ENCODE data around the gene PSMB3.
"Not testable (repeated sequence)": the region's sequence is repeated elsewhere in the genome, so short reads cannot be mapped to it uniquely, and the experiment has no call there.

The PSMB3 gene

DNA sequence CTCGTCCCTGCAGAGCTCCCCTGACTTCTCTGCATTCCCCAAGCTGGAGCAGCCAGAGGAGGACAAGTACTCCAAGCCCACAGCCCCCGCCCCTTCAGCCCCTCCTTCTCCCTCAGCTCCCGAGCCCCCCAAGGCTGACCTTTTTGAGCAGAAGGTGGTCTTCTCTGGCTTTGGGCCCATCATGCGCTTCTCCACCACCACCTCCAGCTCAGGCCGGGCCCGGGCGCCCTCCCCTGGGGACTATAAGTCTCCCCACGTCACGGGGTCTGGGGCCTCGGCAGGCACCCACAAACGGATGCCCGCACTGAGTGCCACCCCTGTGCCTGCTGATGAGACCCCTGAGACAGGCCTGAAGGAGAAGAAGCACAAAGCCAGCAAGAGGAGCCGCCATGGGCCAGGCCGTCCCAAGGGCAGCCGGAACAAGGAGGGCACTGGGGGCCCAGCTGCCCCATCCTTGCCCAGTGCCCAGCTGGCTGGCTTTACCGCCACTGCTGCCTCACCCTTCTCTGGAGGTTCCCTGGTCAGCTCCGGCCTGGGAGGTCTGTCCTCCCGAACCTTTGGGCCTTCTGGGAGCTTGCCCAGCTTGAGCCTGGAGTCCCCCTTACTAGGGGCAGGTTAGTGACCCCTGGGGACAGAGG is 36.1 kb upstream of the PSMB3 start:
- DNase-seq: no peak

DNA sequence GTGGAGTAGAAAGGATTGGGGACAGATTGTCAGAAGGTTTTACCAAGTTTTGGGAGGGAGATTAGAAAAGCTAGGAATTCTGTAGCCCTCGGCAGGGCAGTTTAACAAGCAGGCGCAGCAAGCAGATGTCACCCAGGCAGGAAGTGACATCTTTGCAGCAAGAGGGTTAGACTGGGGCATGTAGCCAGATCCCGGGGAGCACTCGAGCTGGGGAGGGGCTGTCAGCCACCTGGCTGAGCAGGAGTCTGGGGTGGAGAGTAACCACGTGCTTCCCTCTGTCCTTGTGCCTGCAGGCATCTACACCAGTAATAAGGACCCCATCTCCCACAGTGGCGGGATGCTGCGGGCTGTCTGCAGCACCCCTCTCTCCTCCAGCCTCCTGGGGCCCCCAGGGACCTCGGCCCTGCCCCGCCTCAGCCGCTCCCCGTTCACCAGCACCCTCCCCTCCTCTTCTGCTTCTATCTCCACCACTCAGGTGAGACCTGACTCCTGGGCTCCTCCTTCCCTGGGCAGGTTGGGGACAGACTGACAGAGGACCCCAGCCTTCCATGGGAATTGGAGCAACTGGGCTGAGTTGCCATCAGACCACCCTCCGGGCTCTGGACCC is 35.3 kb upstream of the PSMB3 start:
- DNase-seq: no peak

DNA sequence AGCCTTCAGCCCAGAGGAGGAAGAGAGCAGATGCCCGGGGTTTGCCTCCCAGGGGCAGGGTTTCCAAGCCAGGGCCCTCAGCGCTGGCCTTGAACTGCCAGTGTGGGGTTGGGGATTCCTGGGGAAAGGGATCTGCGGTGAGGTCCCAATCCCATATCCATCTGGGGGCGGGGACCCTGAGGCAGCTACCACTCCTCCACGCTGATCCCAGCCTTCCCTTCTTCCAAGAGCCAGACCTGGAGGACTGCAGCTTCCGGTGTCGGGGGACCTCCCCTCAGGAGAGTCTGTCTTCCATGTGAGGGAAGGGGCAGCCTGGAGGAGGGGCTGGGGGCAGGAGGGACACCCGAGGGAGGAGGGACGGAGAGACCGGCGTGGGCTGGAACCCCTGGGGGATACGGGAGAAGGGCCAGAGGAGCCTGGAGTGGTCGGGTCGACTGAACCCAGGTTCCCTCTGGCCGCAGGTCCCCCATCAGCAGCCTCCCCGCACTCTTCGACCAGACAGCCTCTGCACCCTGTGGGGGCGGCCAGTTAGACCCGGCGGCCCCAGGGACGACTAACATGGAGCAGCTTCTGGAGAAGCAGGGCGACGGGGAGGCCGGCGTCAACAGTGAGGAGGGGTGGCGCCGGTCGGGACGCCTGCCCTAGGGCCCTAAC is 33.1 kb upstream of the PSMB3 start:
- DNase-seq: no peak

GRCh38 chr17:38719943-38720641 is 32.4 kb upstream of the PSMB3 start:
- DNase-seq: no peak

DNA sequence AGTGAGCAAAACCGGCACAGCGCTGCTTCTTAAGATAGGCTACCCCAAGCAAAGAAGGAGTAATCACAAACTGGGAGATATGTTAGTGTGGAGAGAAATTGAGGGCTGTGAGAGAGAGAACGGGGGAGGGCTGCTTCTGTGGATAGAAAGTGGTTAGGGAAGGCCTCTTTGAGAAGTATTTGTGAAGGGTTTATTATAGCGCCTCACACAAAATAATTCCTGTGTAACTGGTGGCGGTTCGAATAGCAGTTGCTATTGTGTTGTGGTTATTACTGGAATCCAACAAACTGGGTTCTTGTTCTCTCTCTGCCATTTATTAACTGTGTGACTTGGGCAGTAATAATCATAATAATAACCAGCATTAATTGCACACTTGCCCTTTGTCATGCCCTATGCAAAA is 31.6 kb upstream of the PSMB3 start:
- no peak for DNase-seq

GRCh38 chr17:38721802-38722201 is 30.7 kb upstream of the PSMB3 start:
- DNase-seq: no peak

- no peak for DNase-seq
Measured at GRCh38 chr17:38724337-38724988, 28.1 kb upstream of the PSMB3 start.

DNA sequence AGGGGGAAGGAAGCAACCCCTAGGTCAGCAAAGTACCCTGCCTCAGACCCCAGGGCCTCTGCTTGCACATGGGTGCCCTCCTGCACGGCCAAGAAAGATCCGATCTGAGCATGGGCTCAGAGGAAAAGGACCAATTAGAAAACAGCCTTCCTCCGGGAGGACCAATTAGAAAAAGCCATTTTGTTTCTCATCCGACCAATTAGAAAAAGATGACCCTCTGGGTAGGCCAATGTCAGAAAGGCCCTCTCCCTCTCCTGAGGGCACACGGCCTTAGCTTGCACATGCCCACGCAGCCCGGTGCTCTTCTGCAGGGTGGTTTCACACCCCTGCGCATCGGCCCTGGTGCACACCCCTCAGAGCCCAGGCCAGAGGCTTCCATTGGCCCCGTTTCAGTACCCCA is 27.5 kb upstream of the PSMB3 start:
- no peak for DNase-seq

- not testable (repeated sequence) for DNase-seq
Measured at GRCh38 chr17:38726145-38726544, 26.4 kb upstream of the PSMB3 start.

DNA sequence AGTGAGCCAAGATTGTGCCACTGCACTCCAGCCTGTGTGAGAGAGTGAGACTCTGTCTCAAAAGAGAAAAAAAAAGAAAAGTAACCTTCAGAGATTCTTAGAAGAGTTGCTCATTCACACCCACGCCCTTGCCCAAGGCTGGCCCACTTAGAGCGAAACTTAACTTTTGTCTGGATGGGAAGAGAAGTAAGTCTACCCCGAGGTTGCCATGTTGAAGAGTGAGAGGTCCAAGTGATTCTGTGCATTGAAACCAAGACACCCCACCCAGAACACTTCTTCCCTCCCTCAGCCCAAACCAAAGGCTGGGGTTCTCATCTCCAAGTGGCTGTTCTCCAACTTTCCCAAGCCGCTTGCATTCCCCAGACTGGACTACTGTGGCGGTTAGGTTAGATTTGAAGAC is 24.8 kb upstream of the PSMB3 start:
- peak; percentile 70 to 78 for DNase-seq

DNA sequence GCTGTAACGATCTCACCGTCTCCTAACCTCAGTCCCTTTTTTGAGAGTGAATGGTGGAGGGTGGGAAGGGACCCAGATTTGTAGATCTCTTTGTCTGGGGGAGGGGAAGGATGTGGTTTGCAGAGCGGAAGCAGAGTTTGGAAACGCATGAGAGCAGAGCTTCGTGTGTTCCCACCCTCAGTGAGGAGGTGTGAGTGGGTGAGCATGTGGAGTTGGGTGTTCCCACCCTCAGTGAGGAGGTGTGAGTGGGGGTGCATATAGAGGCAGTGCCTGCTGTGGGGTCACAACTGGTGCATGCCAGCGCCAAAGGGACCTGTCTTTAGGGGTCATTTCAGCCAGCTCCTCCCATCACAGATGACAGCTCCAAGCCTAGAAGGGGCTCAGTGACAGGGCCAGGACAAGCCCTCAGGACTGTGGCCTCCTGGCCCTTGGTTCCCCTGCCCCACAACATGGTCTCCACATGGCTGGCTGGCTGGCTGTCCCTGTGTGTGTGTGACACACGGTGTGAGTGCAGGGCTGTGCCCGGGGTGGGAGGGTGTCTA is 24.2 kb upstream of the PSMB3 start:
- DNase-seq: peak; percentile 81 to 87

DNA sequence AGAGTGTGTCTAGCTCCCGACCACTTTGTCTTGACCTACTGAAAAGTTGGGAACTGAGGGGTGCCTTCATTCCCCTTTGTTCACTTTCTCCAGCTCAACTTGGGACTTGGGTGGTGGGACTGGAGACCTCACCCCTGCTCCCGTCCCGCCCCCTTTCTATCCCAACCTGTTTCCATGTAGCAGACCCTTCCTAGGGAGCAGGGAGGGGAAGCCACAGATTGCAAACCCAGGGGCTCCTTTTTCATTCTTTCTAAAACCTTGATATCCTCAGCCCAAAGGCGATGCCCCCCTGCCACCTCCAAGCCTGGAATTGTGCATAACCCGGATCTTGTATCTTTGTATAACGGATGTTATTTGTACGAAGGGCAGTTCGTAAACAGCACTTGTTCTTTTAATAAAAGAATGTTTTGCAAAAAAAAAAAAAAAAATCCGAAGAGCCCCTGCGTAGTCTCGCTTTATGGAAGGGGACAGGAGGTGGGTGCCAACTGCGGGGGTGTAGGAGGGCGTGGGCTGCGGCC is 23.1 kb upstream of the PSMB3 start:
- no peak for DNase-seq

DNA sequence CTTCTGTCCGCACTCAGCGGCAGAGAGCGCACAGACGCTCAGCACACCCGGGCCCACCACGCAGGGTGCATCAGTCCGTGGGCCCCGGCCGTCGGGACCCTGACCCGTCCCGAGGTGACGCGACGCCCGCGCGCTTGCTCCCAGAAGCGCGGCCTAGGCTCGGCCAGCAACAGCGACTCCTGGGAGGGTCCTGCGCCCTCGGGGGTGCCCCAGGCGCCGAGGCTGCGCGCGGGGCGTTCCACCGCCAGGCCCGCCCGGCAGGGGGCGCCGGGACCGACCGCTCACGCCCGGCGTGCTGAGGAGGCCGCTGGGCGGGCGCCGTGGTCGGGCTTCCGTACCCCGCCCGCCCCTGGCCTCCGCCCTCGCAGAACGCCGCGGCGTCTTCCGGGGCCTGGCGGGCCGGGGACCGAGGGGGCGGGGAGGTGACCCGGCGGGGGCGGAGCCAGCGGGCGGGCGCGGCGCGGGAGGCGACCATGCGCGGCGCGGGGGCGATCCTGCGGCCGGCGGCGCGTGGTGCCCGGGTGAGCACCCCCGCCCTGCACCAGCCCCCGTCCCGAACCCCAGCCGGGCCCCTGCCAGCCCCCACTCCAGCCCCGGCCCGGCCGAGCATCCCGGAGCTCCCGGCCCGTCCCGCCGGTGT is 22.5 kb upstream of the PSMB3 start, which contains the start of gene CISD3:
Gene CISD3, plus strand, starts transcription at position 456 of the 640 bp plus-strand sequence. Its CDS starts 18 bp downstream, at position 474.
- peak; percentile 87 for DNase-seq

DNA sequence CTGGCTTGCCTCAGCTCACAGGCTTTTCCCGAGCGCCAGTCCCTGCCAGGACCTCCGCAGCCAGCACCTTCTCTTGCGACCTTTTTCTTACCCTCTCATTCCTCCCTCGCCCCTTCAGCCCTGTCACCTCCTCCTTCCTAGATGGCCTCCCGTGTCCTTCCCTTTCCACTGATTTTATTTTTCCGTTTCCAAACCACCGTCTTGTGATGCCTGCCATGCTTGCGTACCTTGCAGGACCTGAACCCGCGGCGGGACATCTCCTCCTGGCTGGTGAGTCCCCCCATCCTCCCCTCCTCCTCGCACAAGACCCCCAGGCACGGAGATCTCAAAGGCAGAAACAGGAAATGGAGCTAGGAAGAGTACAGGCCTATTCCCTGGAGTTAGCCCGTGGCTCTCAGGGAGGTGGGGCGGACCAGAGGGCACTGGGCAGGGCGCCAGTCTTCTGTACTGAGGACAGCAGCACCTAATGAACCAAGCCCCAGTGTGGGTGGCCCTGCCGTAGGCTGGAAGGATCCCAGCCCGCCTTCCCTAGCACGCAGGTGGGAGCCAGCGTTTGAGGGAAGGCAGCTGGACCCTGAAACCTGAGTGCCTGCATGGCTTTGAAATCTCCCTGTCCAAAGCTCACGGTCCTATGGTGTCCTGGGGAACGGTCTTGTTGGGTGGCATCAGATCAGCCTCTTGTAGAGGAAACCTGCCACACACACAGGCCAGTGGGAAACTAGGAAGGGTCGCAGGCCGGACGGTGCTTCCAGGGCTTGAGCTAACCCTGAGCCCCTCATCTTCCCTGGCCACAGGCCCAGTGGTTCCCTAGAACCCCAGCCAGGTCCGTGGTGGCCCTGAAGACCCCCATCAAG is 21.8 kb upstream of the PSMB3 start:
- no peak for DNase-seq

DNA sequence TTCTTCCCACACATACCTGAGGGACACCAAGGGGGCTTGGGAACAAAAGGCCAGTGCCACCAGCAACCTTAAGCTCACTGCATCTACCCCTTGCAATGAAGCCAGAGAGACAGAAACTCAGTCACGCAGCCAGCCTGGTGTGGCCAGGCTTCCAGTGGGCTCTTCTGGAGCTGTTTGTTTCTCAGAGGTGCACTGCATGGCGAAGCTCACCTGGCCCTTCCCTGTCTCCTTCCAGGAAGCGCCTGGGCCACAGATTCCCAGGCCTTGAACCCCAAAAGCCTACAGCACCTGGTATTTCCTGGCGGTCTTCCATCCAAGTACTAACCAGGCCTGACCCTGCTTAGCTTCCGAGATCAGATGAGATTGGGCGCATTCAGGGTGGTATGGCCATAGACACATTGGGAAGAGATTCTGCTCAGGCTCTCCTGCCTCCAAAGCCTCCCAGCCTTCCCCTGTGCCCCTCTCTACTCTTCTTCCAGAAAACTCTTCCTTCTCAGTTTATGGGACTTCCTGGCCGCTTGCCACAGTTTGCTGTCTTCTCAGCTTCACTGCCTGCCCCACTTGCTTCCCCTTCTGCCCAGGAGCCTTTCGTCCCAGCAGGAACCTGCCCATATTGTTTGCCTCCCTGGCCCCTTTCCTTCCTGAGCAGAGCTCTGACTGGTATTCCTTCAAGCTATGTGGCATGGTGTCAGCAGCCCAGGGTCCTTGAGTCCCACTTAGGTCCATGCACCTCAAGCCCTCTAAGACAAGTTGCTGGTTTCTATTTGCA is 20.8 kb upstream of the PSMB3 start:
- DNase-seq: no peak

DNA sequence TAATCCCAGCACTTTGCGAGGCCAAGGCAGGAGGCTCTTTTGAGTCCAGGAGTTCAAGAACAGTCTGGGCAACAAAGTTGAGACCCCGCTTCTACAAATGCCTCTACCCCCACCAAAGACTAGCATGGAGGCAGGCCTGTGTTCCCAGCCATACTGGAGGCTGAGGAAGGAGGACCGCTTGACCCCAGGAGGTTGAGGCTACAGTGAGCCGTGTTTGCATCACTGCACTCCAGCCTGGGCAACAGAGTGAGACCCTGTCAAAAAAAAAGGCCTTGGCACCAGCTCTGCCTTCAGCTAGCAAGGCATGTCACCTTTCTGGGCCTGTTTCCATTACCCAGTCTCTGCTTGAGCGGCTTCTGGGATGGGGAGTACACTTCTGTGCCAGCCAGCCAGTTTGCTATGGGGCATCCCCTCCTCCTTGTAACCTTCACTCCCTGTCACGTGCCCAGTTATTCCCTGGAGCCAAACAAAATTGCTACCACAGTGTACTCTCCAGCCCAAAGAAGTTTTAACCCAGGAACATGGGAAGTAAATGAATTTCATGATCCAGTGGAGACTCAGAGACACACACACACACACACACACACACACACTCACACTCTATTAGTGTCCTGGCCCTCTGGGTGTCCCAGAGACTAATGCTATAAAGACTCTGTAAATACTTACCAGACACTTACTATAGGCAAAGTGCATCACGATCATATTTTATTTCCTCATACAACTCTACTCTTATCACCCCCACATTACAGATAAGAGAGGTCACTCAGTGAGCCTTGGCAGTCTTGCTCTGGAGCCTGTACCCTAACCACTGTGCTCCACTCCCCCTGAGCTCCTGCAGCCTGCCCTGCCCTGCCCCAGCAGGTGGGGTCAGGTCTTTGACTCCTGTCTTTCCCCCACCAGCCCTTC is 19.9 kb upstream of the PSMB3 start:
- no peak for DNase-seq

GRCh38 chr17:38733282-38733981 is 19.1 kb upstream of the PSMB3 start:
- DNase-seq: no peak

All from CD4-positive, alpha-beta T cell treated with Interleukin-4 for 1 hour (primary cell).